K562 (cell line): Measurements from ENCODE around the gene RRBP1.
A peak's percentile ranks its signal among the peaks of the same experiment; 100 is the strongest.

Experiments used
- CHD2 ChIP-seq: IDR thresholded peaks from 2 replicates; pipeline ENCODE4 v1.6.1; 2011; ENCODE audit warnings: low read depth, low read length
- EGR1 ChIP-seq: fragments of 450-650 bp; conservative IDR thresholded peaks from 2 replicates; pipeline ENCODE4 v1.6.1; 2017; ENCODE audit warnings: mild to moderate bottlenecking
- ESRRA ChIP-seq: fragments of 450-650 bp; IDR thresholded peaks from 2 replicates; pipeline ENCODE4 v1.6.1; 2014; ENCODE audit warnings: low read depth, mild to moderate bottlenecking, moderate library complexity, borderline replicate concordance
- JUND ChIP-seq, 2 experiments: IDR thresholded peaks; 2 replicates in 1 of 2; 3 replicates in 1 of 2; pipeline ENCODE4 v1.6.1; 2011; ENCODE audit warnings: borderline replicate concordance in 2 of 2, low read depth in 2 of 2, low read length in 2 of 2, improper control_type of control experiment in 1 of 2, missing biosample characterization in 1 of 2, missing genetic modification characterization in 1 of 2, missing genetic modification reagents in 1 of 2
- RAD21 ChIP-seq, 2 experiments: fragments of 250-450 bp in 1 of 2; fragments of 450-650 bp in 1 of 2; sonication (Bioruptor Pico) in 1 of 2; formaldehyde crosslinking in 1 of 2; IDR thresholded peaks in 1 of 2; conservative IDR thresholded peaks in 1 of 2; 2 replicates each; pipeline versions ENCODE4 v1.4.0 to v1.8.0; 2020 to 2022; ENCODE audit warnings: mild to moderate bottlenecking in 2 of 2, moderate library complexity in 1 of 2
- REST ChIP-seq, 2 experiments: fragments of 450-650 bp; formaldehyde crosslinking in 1 of 2; IDR thresholded peaks; 2 replicates each; pipeline versions ENCODE4 v1.4.0 to v1.6.1; 2014 to 2020; ENCODE audit warnings: mild to moderate bottlenecking in 2 of 2, borderline replicate concordance in 1 of 2, low read depth in 1 of 2
- ZNF395 ChIP-seq: fragments of 200-800 bp; sonication (Bioruptor generic); IDR thresholded peaks from 2 replicates; pipeline ENCODE4 v1.6.1; 2017; ENCODE audit warnings: missing genetic modification characterization, missing compliant biosample characterization
- TF ChIP-seq, protein P1 (sequence below), 3 experiments: IDR thresholded peaks in 2 of 3; conservative IDR thresholded peaks in 1 of 3; 2 replicates each; pipeline ENCODE4 v1.5.1; 2011 to 2012; ENCODE audit warnings: low read length in 3 of 3, mild to moderate bottlenecking in 3 of 3, control low read depth in 2 of 3, improper control_type of control experiment in 1 of 3, inconsistent platforms in 1 of 3, low read depth in 1 of 3, mixed read lengths in 1 of 3, moderate library complexity in 1 of 3; ENCODE audit not compliant: insufficient read depth in 2 of 3

DNA sequence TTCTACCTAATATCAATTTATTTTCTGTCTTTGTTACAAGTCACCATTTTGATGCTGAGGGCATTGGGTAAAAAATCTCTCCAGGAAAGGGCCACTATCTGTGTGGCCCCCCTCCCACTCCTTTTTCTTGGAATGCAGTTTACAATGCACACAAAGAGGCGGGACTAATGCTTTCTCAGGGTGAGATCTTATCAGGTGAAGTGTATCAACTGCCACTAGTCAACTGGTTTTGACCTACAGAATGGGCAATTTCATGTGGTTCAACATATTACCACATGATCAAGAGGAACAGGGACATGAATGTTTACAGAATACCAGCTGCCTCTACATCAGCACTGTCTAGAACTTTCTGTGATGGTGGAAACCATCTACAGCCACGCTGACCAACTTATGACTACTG lies 3.7 kb downstream of the RRBP1 start:
- TF ChIP-seq, protein P1, sequence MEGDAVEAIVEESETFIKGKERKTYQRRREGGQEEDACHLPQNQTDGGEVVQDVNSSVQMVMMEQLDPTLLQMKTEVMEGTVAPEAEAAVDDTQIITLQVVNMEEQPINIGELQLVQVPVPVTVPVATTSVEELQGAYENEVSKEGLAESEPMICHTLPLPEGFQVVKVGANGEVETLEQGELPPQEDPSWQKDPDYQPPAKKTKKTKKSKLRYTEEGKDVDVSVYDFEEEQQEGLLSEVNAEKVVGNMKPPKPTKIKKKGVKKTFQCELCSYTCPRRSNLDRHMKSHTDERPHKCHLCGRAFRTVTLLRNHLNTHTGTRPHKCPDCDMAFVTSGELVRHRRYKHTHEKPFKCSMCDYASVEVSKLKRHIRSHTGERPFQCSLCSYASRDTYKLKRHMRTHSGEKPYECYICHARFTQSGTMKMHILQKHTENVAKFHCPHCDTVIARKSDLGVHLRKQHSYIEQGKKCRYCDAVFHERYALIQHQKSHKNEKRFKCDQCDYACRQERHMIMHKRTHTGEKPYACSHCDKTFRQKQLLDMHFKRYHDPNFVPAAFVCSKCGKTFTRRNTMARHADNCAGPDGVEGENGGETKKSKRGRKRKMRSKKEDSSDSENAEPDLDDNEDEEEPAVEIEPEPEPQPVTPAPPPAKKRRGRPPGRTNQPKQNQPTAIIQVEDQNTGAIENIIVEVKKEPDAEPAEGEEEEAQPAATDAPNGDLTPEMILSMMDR (IDR thresholded peaks at IDR 0.05 in 2 of 3, conservative IDR thresholded peaks at IDR 0.05 in 1 of 3; ENCODE audit: insufficient read depth in 2 of 3, low read depth in 1 of 3, low read length in 3 of 3), result no peak
- no peak for TF ChIP-seq CHD2
- TF ChIP-seq EGR1, result peak; percentile 19; the same call in 1 of the 2 replicates
- TF ChIP-seq RAD21 (CRISPR knock-in tag; conservative IDR thresholded peaks at IDR 0.05 in 1 of 2, IDR thresholded peaks at IDR 0.05 in 1 of 2), result no peak
- TF ChIP-seq JUND (IDR thresholded peaks at IDR 0.05; ENCODE audit: borderline replicate concordance, low read depth, low read length), result no peak
- peak; percentile 25; the same call in 1 of the 3 replicates for TF ChIP-seq JUND (tag; IDR thresholded peaks at IDR 0.05; ENCODE audit: borderline replicate concordance, low read depth, low read length)
- TF ChIP-seq REST (IDR thresholded peaks at IDR 0.05; ENCODE audit: borderline replicate concordance), result peak; percentile 13; the same call in 1 of the 2 replicates
- no peak for TF ChIP-seq REST (CRISPR knock-in tag; IDR thresholded peaks at IDR 0.05; ENCODE audit: low read depth)
- TF ChIP-seq ZNF395 (CRISPR knock-in tag), result no peak
- no peak for TF ChIP-seq ESRRA
